GM18868 (cell line): ENCODE data around the gene CD59.
"Not testable (repeated sequence)": the region's sequence is repeated elsewhere in the genome, so short reads cannot be mapped to it uniquely, and the experiment has no call there.

Source experiments
- ATAC-seq: cut with Tn5 transposase; IDR thresholded peaks from one replicate; pipeline ENCODE4 v1.9.1; 2021; ENCODE audit warnings: mild to moderate bottlenecking, moderate library complexity; ENCODE audit not compliant: unreplicated experiment

The CD59 gene

GRCh38 chr11:33669598-33670249, 66.5 kb downstream of the CD59 start:
- no peak for ATAC-seq

- no peak for ATAC-seq
These were observed 67.1 kb downstream of the CD59 start for GRCh38 chr11:33668951-33669596.

GRCh38 chr11:33668468-33668825, 67.8 kb downstream of the CD59 start:
- no peak for ATAC-seq

GRCh38 chr11:33667819-33668467, 68.3 kb downstream of the CD59 start:
- ATAC-seq = no peak

GRCh38 chr11:33665350-33666106, 70.7 kb downstream of the CD59 start:
- ATAC-seq = no peak

GRCh38 chr11:33664827-33665226, 71.4 kb downstream of the CD59 start:
- no peak for ATAC-seq

- no peak for ATAC-seq
These were observed 72.1 kb downstream of the CD59 start for GRCh38 chr11:33664166-33664565.

- no peak for ATAC-seq
These were observed 73.1 kb downstream of the CD59 start for GRCh38 chr11:33663121-33663520.

GRCh38 chr11:33661526-33661925, 74.7 kb downstream of the CD59 start:
- not testable (repeated sequence) for ATAC-seq

GRCh38 chr11:33660962-33661361, 75.3 kb downstream of the CD59 start:
- ATAC-seq = no peak

- ATAC-seq = no peak
These were observed 76.7 kb downstream of the CD59 start for GRCh38 chr11:33659370-33660139.

- no peak for ATAC-seq
These were observed 77.9 kb downstream of the CD59 start for GRCh38 chr11:33658195-33658900.

- ATAC-seq = no peak
These were observed 78.5 kb downstream of the CD59 start for GRCh38 chr11:33657757-33658156.

- ATAC-seq = peak; percentile 20
These were observed 79.5 kb downstream of the CD59 start for GRCh38 chr11:33656768-33657167.

- ATAC-seq = peak; percentile 67
These were observed 80.2 kb downstream of the CD59 start for GRCh38 chr11:33655842-33656600.

GRCh38 chr11:33654594-33654993, 81.6 kb downstream of the CD59 start:
- ATAC-seq = no peak
